ENCODE measurements around the gene CLBA1.
"Not testable (repeated sequence)": the region's sequence is repeated elsewhere in the genome, so short reads cannot be mapped to it uniquely, and the experiment has no call there.

The CLBA1 gene

DNA sequence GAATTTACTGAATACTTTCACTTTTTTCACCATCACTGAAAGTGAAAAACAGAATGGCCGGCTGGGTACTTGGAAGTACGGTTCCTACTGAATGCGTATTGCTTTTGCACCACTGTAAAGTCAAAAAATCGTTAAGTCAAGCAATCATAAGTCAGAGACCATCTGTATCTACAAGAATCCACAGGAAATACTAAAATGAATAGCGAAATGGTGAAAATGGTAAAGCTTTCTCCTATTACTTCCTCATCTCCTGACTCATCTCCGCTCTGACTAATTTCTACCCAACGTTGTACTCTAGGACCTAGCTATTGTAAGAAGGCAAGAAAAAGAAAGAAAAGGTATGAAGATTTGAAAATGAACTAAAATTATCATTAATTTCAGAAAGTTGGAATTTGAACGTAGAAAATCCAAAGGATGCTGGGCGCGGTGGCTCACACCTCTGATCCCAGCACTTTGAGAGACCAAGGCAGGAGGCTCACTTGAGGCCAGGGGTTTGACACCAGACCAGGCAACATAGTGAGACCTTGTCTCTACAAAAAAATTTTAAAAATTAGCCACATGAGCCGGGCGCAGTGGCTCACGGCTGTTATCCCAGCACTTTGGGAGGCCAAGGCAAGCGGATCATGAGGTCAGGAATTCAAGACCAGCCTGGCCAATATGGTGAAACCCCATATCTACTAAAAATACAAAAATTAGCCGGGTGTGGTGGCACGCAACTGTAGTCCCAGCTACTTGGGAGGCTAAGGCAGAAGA lies 40.6 kb downstream of the CLBA1 start:
- DNase-seq (ENCODE audit: extremely low read depth, low read depth): no peak

DNA sequence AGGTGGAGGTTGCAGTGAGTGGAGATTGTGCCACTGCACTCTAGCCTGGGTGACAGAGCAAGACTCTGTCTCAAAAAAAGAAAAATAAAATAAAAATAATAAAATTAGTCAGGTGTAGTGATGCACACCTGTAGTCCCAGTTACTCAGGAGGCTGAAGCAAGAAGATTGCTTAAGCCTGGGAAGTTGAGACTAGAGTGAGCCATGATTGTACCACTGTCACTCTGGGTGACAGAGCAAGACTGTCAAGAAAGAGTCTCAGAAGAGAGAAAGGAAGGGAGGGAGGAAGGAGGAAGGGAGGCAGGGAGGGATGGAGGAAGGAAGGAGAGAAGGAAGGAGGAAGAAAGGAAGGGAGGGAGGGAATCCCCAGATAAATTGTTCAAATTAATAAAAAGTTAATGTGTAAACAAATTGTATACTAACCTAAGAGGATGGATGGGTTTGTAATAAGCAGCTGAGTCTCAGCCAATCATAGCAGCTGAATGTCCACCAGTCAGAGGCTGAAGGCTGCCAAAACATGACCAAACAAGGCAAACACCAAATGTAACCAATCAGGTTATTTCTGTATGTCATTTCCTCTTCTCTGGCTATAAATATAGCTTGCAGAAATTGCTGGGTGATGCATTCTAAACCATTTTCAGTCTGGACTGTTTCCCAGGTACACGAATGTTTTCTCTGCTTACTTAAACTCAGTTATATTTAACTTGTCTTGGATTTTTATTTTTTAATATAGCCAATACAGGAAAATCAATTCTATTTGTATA lies 41.4 kb downstream of the CLBA1 start:
- no peak for DNase-seq (ENCODE audit: extremely low read depth, low read depth)
- TF ChIP-seq, protein P1, sequence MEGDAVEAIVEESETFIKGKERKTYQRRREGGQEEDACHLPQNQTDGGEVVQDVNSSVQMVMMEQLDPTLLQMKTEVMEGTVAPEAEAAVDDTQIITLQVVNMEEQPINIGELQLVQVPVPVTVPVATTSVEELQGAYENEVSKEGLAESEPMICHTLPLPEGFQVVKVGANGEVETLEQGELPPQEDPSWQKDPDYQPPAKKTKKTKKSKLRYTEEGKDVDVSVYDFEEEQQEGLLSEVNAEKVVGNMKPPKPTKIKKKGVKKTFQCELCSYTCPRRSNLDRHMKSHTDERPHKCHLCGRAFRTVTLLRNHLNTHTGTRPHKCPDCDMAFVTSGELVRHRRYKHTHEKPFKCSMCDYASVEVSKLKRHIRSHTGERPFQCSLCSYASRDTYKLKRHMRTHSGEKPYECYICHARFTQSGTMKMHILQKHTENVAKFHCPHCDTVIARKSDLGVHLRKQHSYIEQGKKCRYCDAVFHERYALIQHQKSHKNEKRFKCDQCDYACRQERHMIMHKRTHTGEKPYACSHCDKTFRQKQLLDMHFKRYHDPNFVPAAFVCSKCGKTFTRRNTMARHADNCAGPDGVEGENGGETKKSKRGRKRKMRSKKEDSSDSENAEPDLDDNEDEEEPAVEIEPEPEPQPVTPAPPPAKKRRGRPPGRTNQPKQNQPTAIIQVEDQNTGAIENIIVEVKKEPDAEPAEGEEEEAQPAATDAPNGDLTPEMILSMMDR (IDR thresholded peaks at IDR 0.05; ENCODE audit: low read depth, low read length): no peak

More for the DNA sequence above, 40.6 kb downstream of the CLBA1 start:
- TF ChIP-seq, protein P1 (IDR thresholded peaks at IDR 0.05; ENCODE audit: low read depth, low read length): no peak

DNA sequence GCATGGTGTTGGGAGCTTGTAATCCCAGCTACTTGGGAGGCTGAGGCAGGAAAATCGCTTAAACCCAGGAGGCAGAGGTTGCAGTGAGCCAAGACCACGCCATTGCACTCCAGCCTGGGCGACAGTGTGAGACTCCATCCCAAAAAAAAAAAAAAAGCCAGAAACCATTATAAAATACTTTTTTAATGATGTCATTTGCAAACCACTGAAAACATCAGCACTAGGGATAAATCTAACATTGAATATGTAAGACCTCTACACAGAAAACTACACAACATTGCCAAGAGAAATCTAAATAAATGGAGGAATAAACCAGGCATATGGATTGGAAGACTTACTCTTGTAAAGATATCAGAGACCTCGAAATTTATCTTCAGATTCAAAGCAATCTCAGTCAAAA lies 42.1 kb downstream of the CLBA1 start:
- not testable (repeated sequence) for DNase-seq (ENCODE audit: extremely low read depth, low read depth)

DNA sequence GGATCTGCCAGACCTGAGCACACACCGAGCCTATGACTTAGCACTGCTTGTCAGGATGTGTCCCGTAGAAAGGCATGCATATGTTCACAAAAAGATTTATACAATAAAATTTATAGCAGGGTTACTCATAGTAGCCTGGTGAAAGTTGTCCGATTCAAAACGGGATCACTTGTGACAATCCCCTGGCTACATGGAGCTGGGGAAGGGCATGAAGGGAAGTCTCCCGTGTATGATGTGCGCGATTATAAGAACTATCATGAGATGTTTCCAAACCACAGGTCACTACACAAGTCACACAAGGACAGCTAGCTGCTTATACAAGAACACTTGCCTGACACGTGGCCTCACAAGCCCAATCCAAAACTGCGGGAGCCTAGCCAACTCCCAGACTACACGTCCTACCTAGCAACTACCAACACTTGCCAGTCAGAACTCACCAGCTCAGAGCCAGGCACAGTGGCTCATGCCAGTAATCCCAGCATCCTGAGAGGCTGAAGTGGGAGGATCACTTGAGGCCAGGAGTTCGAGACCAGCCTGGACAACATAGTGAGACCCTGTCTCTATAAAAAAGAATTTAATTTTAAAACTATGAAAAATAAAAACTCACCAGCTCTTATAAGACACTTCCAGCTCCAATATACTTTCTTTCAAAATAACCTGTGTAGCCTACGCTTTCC lies 42.8 kb downstream of the CLBA1 start:
- DNase-seq (ENCODE audit: extremely low read depth, low read depth): no peak
- TF ChIP-seq, protein P1 (IDR thresholded peaks at IDR 0.05; ENCODE audit: low read depth, low read length): no peak

DNA sequence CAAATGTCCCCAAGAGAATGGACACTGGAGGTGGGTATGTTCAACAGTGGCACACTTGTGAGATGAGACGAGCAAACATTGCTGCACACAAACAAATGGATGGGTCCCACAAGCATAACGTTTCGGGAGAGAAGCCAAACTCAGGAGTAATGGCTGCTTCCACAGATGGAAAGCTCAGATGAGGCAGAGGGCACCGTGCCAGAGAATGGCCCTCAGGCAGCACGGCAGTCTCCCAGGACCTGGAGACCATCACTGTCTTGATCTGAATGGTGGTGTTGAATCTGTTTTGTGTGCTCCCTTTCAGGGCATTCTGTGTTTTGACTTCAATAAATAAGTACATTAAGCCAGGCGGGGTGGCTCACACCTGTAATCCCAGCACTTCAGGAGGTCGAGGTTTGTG lies 43.8 kb downstream of the CLBA1 start:
- no peak for DNase-seq (ENCODE audit: extremely low read depth, low read depth)

DNA sequence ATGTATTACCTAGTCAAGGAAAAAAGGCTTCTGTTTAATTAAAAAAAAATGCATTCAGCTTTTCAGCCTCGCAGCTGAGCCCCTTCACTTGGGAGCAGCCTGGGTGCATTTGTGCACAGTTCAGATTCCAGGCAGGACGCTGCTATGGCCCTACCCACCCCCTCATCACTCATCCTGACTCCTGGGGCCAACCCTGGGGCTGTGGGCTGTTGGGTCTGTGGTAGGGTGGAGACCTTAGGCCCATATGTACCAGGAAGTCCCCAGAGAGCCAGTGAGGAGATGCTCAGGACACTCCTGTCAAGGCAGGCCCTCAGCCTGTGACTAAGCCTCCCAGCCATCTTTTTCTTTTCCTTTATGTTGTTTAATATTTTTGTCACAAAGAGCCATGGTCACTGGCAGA lies 44.6 kb downstream of the CLBA1 start:
- DNase-seq (ENCODE audit: extremely low read depth, low read depth): no peak
- TF ChIP-seq, protein P1 (IDR thresholded peaks at IDR 0.05; ENCODE audit: low read depth, low read length): no peak

More for the DNA sequence above, 43.8 kb downstream of the CLBA1 start:
- TF ChIP-seq, protein P1 (IDR thresholded peaks at IDR 0.05; ENCODE audit: low read depth, low read length): no peak

DNA sequence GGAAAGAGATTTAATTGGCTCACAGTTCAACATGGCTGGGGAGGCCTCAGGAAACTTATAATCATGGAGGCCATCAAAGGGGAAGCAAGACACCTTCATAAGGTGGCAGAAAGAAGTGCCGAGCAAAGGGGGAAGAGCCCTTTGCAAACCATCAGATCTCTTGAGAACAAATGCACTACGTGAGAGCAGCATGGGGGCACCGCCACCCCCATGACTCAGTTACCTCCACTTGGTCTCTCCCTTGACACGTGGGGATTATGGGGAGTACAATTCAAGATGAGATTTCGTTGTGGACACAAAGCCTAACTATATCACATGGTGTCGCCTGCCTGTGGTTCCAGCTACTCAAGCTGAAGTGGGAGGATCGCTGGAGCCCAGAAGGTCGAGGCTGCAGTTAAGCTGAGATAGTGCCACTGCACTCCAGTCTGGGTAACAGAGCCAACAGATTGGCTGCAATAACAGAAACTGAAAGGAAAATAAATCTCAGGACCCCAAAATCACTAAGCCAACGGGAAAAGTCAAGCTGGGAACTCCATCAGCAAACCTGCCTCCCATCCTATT lies 45.3 kb downstream of the CLBA1 start:
- no peak for DNase-seq (ENCODE audit: extremely low read depth, low read depth)
- TF ChIP-seq, protein P1 (IDR thresholded peaks at IDR 0.05; ENCODE audit: low read depth, low read length): no peak

DNA sequence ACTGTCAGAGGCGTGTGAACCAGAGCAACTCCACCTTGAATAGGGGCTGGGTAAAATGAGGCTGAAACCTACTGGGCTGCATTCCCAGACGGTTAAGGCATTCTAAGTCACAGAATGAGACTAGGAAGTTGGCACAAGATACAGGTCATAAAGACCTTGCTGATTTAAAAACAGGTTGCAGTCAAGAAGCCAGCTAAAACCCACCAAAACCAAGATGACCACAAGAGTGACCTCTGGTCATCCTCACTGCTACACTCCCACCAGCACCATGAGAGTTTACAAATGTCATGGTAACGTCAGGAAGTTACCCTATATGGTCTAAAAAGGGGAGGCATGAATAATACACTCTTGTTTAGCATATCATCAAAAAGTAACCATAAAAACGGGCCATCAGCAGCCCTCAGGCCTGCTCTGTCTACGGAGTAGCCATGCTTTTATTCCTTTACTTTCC lies 46.9 kb downstream of the CLBA1 start:
- DNase-seq (ENCODE audit: extremely low read depth, low read depth): not testable (repeated sequence)

DNA sequence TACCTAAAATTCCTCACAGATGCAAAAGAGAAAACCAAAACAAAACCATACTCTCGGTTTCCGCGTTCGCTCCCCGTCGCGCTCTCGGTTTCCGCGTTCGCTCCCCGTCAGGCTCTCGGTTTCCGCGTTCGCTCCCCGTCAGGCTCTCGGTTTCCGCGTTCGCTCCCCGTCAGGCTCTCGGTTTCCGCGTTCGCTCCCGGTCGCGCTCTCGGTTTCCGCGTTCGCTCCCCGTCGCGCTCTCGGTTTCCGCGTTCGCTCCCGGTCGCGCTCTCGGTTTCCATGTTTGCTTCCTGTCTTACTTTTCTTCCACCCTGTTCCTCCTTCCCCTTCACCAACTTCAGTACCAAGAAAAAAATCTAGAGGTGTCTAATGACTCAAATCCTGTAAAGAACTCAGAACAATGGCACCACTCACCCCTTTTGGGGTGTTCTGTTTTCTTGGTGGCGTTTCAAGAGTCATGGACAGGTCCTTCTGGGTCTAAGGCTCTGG lies 47.9 kb downstream of the CLBA1 start:
- not testable (repeated sequence) for DNase-seq (ENCODE audit: extremely low read depth, low read depth)

Data from AG09319 (cell line).